Endothelial cell of umbilical vein (primary cell): ENCODE data around the gene NTF4. TPM values are rescaled to one million over a fixed set of nuclear protein-coding genes. Genes with fewer than 3 reads are reported as not detected.

Experiments
- BruUV-seq: library from RNA; stranded (reverse); fragments of 400-500 nt; replicated peaks from 2 replicates; lab custom pipeline; 2021; lab: Mats Ljungman, UMichigan
- CTCF ChIA-PET: fragments of 300-600, 350-600 bp; sonication (Branson Sonifier 250); formaldehyde crosslinking; loops from one replicate; lab custom pipeline; 2021; ENCODE audit warnings: antibody characterized with exemption, inconsistent platforms; lab: Charles Lee
- POLR2A ChIA-PET: fragments of 300-600, 350-600 bp; sonication (Branson Sonifier 250); formaldehyde crosslinking; loops from one replicate; lab custom pipeline; 2021; ENCODE audit warnings: antibody characterized with exemption, inconsistent platforms; lab: Charles Lee
- DNase-seq: peaks from one replicate; pipeline ENCODE4 v3.0.0-alpha.2; 2011; ENCODE audit warnings: low read depth, low spot score
- FAIRE-seq: peaks from 2 replicates; lab custom pipeline; 2011; peaks lifted over from hg19 to GRCh38; lab: Jason Lieb, UNC
- H2AFZ ChIP-seq: 2 replicates; pipeline ENCODE4 v1.6.0; 2012; ENCODE audit warnings: low read depth, low read length, control low read depth, inconsistent platforms
- H3K27ac ChIP-seq: 2 replicates; pipeline ENCODE4 v1.5.1; 2011; ENCODE audit warnings: low read depth, mild to moderate bottlenecking, control low read depth, low read length, moderate library complexity; ENCODE audit not compliant: insufficient read depth
- H3K27me3 ChIP-seq, 2 experiments: 2 replicates each; pipeline versions ENCODE4 v1.6.0 to v1.6.1; 2011; ENCODE audit warnings: low read length in 2 of 2, mixed read lengths in 1 of 2; ENCODE audit not compliant: control insufficient read depth in 2 of 2, insufficient read depth in 2 of 2
- H3K36me3 ChIP-seq, 2 experiments: 2 replicates in 1 of 2; 3 replicates in 1 of 2; pipeline ENCODE4 v1.5.1; 2011; ENCODE audit warnings: low read length in 2 of 2, mild to moderate bottlenecking in 1 of 2, moderate library complexity in 1 of 2; ENCODE audit not compliant: control insufficient read depth in 2 of 2, insufficient read depth in 2 of 2; ENCODE audit errors: extremely low read depth in 1 of 2
- H3K4me1 ChIP-seq: 3 replicates; pipeline ENCODE4 v1.5.1; 2011; ENCODE audit warnings: mild to moderate bottlenecking, low read length; ENCODE audit not compliant: control insufficient read depth, insufficient read depth; ENCODE audit errors: extremely low read depth
- H3K4me2 ChIP-seq: 2 replicates; pipeline ENCODE4 v1.6.1; 2011; ENCODE audit warnings: low read length, control low read depth, mixed read lengths; ENCODE audit not compliant: insufficient read depth
- H3K4me3 ChIP-seq, 3 experiments: fragments of 200-600 bp in 1 of 3; sonication (generic), shearing (Covaris generic) in 1 of 3; replicated peaks in 1 of 3; 2 replicates each; pipeline ENCODE4 v1.5.1; 2011 to 2016; ENCODE audit warnings: control low read depth in 3 of 3, low read length in 3 of 3, mild to moderate bottlenecking in 2 of 3, inconsistent platforms in 1 of 3, low read depth in 1 of 3, moderate library complexity in 1 of 3; ENCODE audit not compliant: insufficient read depth in 1 of 3
- H3K79me2 ChIP-seq: 2 replicates; pipeline ENCODE4 v1.6.0; 2012; ENCODE audit warnings: low read length, inconsistent platforms; ENCODE audit not compliant: control insufficient read depth, insufficient read depth
- H3K9ac ChIP-seq: replicated peaks from 2 replicates; pipeline ENCODE3; 2011; ENCODE audit warnings: low read length, control low read depth; ENCODE audit not compliant: insufficient read depth; ENCODE audit errors: extremely low read depth
- H3K9me1 ChIP-seq: replicated peaks from 3 replicates; pipeline ENCODE4 v1.6.0; 2011; ENCODE audit warnings: mild to moderate bottlenecking, low read length; ENCODE audit not compliant: control insufficient read depth, insufficient read depth; ENCODE audit errors: extremely low read depth
- H3K9me3 ChIP-seq: replicated peaks from 2 replicates; pipeline ENCODE4 v1.5.1; 2012; ENCODE audit warnings: low read length, inconsistent platforms; ENCODE audit not compliant: control insufficient read depth, insufficient read depth
- H4K20me1 ChIP-seq: replicated peaks from 2 replicates; pipeline ENCODE3; 2011; ENCODE audit warnings: mild to moderate bottlenecking, low read length; ENCODE audit not compliant: control insufficient read depth, insufficient read depth; ENCODE audit errors: extremely low read depth
- EZH2 ChIP-seq: IDR thresholded peaks from 2 replicates; pipeline ENCODE4 v1.6.1; 2012; ENCODE audit warnings: borderline replicate concordance, low read depth, mild to moderate bottlenecking, moderate library complexity, low read length, inconsistent platforms; ENCODE audit not compliant: severe bottlenecking
- FOS ChIP-seq: IDR thresholded peaks from 2 replicates; pipeline ENCODE4 v1.6.1; 2011; ENCODE audit warnings: mild to moderate bottlenecking, low read length, moderate library complexity, borderline replicate concordance; ENCODE audit not compliant: insufficient read depth
- GATA2 ChIP-seq: IDR thresholded peaks from 2 replicates; pipeline ENCODE4 v1.7.0; 2011; ENCODE audit warnings: low read depth, mild to moderate bottlenecking, moderate library complexity, mixed read lengths, low read length; ENCODE audit not compliant: insufficient read length, insufficient read depth
- JUN ChIP-seq: IDR thresholded peaks from 2 replicates; pipeline ENCODE4 v1.6.1; 2011; ENCODE audit warnings: borderline replicate concordance, low read depth; ENCODE audit not compliant: insufficient read length, insufficient read depth
- MYC ChIP-seq: IDR thresholded peaks from one replicate; pipeline ENCODE4 v1.6.1; 2011; ENCODE audit warnings: mild to moderate bottlenecking, low read depth, low read length
- POLR2A ChIP-seq: IDR thresholded peaks from 2 replicates; pipeline ENCODE4 v1.6.1; 2012; ENCODE audit warnings: low read depth, mild to moderate bottlenecking, control low read depth, low read length
- POLR2AphosphoS5 ChIP-seq: IDR thresholded peaks from 2 replicates; pipeline ENCODE4 v1.6.1; 2012; ENCODE audit warnings: low read depth, mild to moderate bottlenecking, control low read depth, low read length, moderate library complexity; ENCODE audit not compliant: insufficient read depth
- dilution Hi-C: fragments of 300-500 bp; cut with MboI; formaldehyde crosslinking; loops from one replicate; pipeline ENCODE4 v1.15.0; 2019; ENCODE audit warnings: low sequenced_read_pairs; ENCODE audit not compliant: extremely low pct_ligation_motif_present
- intact Hi-C: fragments of 100-400 bp; cut with micrococcal nuclease; formaldehyde crosslinking; loops from one replicate; pipeline ENCODE4 v1.10.0; 2022
- polyA plus RNA-seq, 4 experiments: library from polyadenylated mRNA; depleted of rRNA in 3 of 4; stranded (reverse) in 3 of 4; unstranded in 1 of 4; fragments of >200 nt; gene quantifications; 2 replicates each; pipeline versions ENCODE4 v1.2.1 to v1.2.3, GENCODE V29; 2011 to 2012; ENCODE audit warnings: missing spikeins in 1 of 4
- total RNA-seq: library from RNA; stranded (reverse); gene quantifications from 2 replicates; pipeline ENCODE4 v1.2.3, GENCODE V29; 2021
- TF ChIP-seq, protein P1 (sequence below): IDR thresholded peaks from 2 replicates; pipeline ENCODE4 v1.6.1; 2011; ENCODE audit not compliant: insufficient read depth, insufficient read length
- TF ChIP-seq, protein P2 (sequence below), 2 donors: IDR thresholded peaks; 1 replicate in 1 of 2; 2 replicates in 1 of 2; pipeline ENCODE4 v1.5.1; 2011; ENCODE audit warnings: low read length in 2 of 2, mild to moderate bottlenecking in 2 of 2, moderate library complexity in 2 of 2, control low read depth in 1 of 2, inconsistent platforms in 1 of 2, low read depth in 1 of 2; ENCODE audit not compliant: insufficient read depth in 1 of 2; ENCODE audit errors: extremely low read depth in 1 of 2

The NTF4 gene
- total and polyA plus RNA-seq, 2 donors (not counting 3 experiments of a cell fraction or from before 2014, with no cell fraction given) = not detected

DNA sequence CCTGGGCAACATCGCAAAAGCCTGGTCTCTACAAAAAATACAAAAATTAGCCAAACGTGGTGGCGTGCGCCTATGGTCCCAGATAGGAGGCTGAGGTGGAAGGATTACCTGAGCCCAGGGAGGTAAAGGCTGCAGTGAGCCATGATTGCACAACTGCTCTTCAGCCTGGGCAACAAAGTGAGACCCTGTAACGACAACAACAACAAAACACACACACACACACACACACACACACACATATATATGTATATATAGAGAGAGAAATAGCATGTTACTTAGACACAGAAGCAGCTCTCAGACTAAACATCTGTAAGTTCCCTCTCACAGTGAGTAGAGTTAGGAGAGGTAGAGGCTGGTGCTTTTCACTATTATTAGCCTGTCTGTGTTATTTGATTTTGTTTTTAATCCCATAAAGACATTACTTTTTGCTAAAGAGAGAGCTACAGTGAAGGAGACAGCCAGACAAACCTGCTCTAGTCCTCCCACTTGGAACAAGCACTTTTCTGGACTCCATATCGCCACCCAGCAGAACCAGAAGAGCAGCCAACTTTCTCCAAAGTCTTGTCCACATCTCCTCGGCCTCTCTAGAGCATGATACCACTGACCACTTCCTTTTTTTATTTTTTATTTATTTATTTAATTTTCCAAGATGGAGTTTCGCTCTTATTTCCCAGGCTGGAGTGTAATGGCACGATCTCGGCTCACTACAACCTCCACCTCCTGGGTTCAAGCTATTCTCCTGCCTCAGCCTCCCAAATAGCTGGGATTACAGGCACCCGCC lies 46.8 kb upstream of the NTF4 start:
- CTCF ChIA-PET = interaction anchor here (1.0 to 2.0 kb wide), 4 partner anchors 14 to 97 kb away, joined by 3 to 11 read pairs (median 6); no protein-coding TSS in a partner anchor
- BruUV-seq = no TSS peak
- H3K4me1 ChIP-seq = peaks cover 6% of the 10 kb centered on the region
- intact Hi-C loops (no loop called here), dilution Hi-C loops (no loop called here)
- no peak overlapping the region for H2AFZ ChIP-seq
- no peak overlapping the region for H3K27ac ChIP-seq
- POLR2A ChIA-PET = no interaction called here
- H3K27me3 ChIP-seq = no peaks in the 10 kb centered on the region
- H3K4me3 ChIP-seq = no peak overlapping the region
- H4K20me1 ChIP-seq = no peaks in the 10 kb centered on the region
- H3K79me2 ChIP-seq = no peaks in the 10 kb centered on the region
- H3K4me2 ChIP-seq = no peak overlapping the region
- TF ChIP-seq MYC (no peak), POLR2AphosphoS5 (no peak), FOS (no peak), POLR2A (no peak), GATA2 (no peak), JUN (no peak), EZH2 (no peak)
- TF ChIP-seq, protein P1, sequence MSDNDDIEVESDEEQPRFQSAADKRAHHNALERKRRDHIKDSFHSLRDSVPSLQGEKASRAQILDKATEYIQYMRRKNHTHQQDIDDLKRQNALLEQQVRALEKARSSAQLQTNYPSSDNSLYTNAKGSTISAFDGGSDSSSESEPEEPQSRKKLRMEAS = no peak
- TF ChIP-seq, protein P2, sequence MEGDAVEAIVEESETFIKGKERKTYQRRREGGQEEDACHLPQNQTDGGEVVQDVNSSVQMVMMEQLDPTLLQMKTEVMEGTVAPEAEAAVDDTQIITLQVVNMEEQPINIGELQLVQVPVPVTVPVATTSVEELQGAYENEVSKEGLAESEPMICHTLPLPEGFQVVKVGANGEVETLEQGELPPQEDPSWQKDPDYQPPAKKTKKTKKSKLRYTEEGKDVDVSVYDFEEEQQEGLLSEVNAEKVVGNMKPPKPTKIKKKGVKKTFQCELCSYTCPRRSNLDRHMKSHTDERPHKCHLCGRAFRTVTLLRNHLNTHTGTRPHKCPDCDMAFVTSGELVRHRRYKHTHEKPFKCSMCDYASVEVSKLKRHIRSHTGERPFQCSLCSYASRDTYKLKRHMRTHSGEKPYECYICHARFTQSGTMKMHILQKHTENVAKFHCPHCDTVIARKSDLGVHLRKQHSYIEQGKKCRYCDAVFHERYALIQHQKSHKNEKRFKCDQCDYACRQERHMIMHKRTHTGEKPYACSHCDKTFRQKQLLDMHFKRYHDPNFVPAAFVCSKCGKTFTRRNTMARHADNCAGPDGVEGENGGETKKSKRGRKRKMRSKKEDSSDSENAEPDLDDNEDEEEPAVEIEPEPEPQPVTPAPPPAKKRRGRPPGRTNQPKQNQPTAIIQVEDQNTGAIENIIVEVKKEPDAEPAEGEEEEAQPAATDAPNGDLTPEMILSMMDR (IDR thresholded peaks at IDR 0.05; ENCODE audit: extremely low read depth in 1 of 2, insufficient read depth in 1 of 2, low read depth in 1 of 2, low read length in 2 of 2) = no peak
- H3K9me1 ChIP-seq = no peaks in the 10 kb centered on the region
- peaks cover 12 to 24% of the 10 kb centered on the region in 2 experiments for H3K36me3 ChIP-seq
- FAIRE-seq (no peak), DNase-seq (no peak)
- no peaks in the 10 kb centered on the region for H3K9me3 ChIP-seq
- no peak overlapping the region for H3K9ac ChIP-seq
